RWPE2 (cell line): Measurements from ENCODE around the gene ZMYND10.

Source experiments
- ATAC-seq: fragments of 200-7000 bp; cut with Tn5 transposase; 3 replicates; pipeline ENCODE4 v1.9.1; 2021; ENCODE audit warnings: low read depth
- DNase-seq: peaks from one replicate; pipeline ENCODE4 v3.0.0-alpha.2; 2020; ENCODE audit warnings: low spot score
- H3K27ac ChIP-seq: fragments of 450-650 bp; 2 replicates; pipeline ENCODE4 v1.5.1; 2017; ENCODE audit warnings: mild to moderate bottlenecking; ENCODE audit not compliant: poor library complexity, severe bottlenecking
- H3K27me3 ChIP-seq: fragments of 250-450 bp; sonication (Bioruptor Pico); 2 replicates; pipeline ENCODE4 v1.5.1; 2021; ENCODE audit warnings: mild to moderate bottlenecking, moderate library complexity; ENCODE audit not compliant: insufficient read depth, poor library complexity, severe bottlenecking
- H3K36me3 ChIP-seq: fragments of 250-450 bp; sonication (Bioruptor Pico); 2 replicates; pipeline ENCODE4 v1.5.1; 2020; ENCODE audit warnings: low read depth, mild to moderate bottlenecking, moderate library complexity
- H3K4me1 ChIP-seq: fragments of 250-450 bp; sonication (Bioruptor Pico); 2 replicates; pipeline ENCODE4 v1.5.1; 2021; ENCODE audit warnings: mild to moderate bottlenecking, moderate library complexity; ENCODE audit not compliant: insufficient read depth, poor library complexity, severe bottlenecking
- H3K4me3 ChIP-seq: fragments of 250-450 bp; sonication (Bioruptor Pico); 2 replicates; pipeline ENCODE4 v1.5.1; 2021; ENCODE audit warnings: mild to moderate bottlenecking, moderate library complexity; ENCODE audit not compliant: severe bottlenecking
- H3K9me3 ChIP-seq: fragments of 250-450 bp; sonication (Bioruptor Pico); 2 replicates; pipeline ENCODE4 v1.5.1; 2021; ENCODE audit warnings: mild to moderate bottlenecking, moderate library complexity; ENCODE audit not compliant: severe bottlenecking
- CTCF ChIP-seq: fragments of 450-650 bp; IDR thresholded peaks from one replicate; pipeline ENCODE4 v1.5.1; 2017; ENCODE audit warnings: mild to moderate bottlenecking, moderate library complexity; ENCODE audit not compliant: poor library complexity, severe bottlenecking

The ZMYND10 gene

GRCh38 chr3:50342813-50343633 lies 2.5 kb downstream of the ZMYND10 start:
- H3K27ac ChIP-seq, result no peak overlapping the region
- no peak for ATAC-seq

GRCh38 chr3:50341996-50342650 lies 3.4 kb downstream of the ZMYND10 start:
- no peaks in the 10 kb centered on the region for H3K36me3 ChIP-seq
- TF ChIP-seq CTCF, result no peak
- peaks cover 8% of the 10 kb centered on the region for H3K4me1 ChIP-seq
- no peaks in the 10 kb centered on the region for H3K9me3 ChIP-seq
- ATAC-seq (no peak), DNase-seq (no peak)
- no peak overlapping the region for H3K27ac ChIP-seq
- H3K27me3 ChIP-seq, result no peaks in the 10 kb centered on the region
- no peak overlapping the region for H3K4me3 ChIP-seq

More at GRCh38 chr3:50342813-50343633, 2.5 kb downstream of the ZMYND10 start:
- Histone ChIP-seq H3K27me3 (no peaks in the 10 kb centered on the region), H3K9me3 (no peaks in the 10 kb centered on the region), H3K4me3 (no peak overlapping the region), H3K4me1 (peaks cover 8% of the 10 kb centered on the region), H3K36me3 (peaks cover 5% of the 10 kb centered on the region; the same call in 1 of the 2 replicates)
- TF ChIP-seq CTCF, result no peak
- DNase-seq, result no peak

GRCh38 chr3:50341537-50341936 lies 4.0 kb downstream of the ZMYND10 start:
- TF ChIP-seq CTCF, result no peak
- H3K27me3 ChIP-seq, result no peaks in the 10 kb centered on the region
- ATAC-seq (no peak), DNase-seq (no peak)
- H3K9me3 ChIP-seq, result no peaks in the 10 kb centered on the region
- H3K4me3 ChIP-seq, result no peak overlapping the region
- no peaks in the 10 kb centered on the region for H3K36me3 ChIP-seq
- H3K4me1 ChIP-seq, result peaks cover 8% of the 10 kb centered on the region
- peak overlapping the region; percentile 17 for H3K27ac ChIP-seq

- peaks cover 8% of the 10 kb centered on the region for H3K36me3 ChIP-seq
- peak within 1 kb of the TSS; percentile 17 for H3K27ac ChIP-seq
- H3K4me3 ChIP-seq, result peak within 1 kb of the TSS; percentile 39
- no peaks in the 10 kb centered on the region for H3K27me3 ChIP-seq
- peak; percentile 37 for ATAC-seq
- no peak for TF ChIP-seq CTCF
- H3K4me1 ChIP-seq, result peaks cover 10% of the 10 kb centered on the region
- H3K9me3 ChIP-seq, result no peaks in the 10 kb centered on the region
- DNase-seq, result no peak
Measured at GRCh38 chr3:50340448-50341329, 4.8 kb downstream of the ZMYND10 start, which contains the start of gene RASSF1. RASSF1 (minus strand) TSS chr3:50340836; CDS start chr3:50340805, 31 bp downstream.
